ENCODE results near the gene GGN.
"Not testable (repeated sequence)": the region's sequence is repeated elsewhere in the genome, so short reads cannot be mapped to it uniquely, and the experiment has no call there.

Gene GGN

DNA sequence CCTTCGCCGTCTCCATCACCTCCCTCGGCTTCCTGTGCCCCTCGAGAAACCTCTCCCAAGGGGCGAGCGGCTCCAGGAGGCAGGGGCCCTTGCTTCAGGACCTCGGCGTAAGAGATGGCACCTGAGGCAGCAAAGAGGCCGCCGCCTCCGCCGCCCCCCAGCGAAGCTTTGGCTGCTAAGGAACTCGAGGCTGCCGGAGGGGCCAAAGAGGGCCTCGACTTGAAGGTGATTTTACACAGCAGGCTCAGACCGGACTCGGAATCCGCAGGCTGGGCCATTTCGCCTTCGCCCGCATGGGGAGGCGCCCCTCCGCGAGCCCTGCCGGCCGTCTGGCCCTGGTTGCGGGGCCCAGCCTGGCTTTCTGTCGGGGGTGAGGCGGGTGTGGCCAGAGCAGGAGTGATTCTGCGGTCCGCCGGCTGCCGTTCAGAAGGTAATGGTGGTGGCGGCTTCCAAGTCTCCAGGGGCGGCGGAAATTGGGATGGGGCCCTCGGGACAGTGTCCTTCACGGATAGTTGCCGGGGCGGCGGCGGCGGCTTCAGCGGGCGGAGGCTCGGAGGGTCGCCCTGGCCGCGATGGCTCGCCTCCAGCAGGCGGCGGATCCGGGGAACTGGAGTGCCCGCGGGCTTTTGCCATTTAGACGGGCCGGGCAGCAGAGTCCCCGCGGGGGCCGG is 1.4 kb downstream of the GGN start:
- no peak for DNase-seq

DNA sequence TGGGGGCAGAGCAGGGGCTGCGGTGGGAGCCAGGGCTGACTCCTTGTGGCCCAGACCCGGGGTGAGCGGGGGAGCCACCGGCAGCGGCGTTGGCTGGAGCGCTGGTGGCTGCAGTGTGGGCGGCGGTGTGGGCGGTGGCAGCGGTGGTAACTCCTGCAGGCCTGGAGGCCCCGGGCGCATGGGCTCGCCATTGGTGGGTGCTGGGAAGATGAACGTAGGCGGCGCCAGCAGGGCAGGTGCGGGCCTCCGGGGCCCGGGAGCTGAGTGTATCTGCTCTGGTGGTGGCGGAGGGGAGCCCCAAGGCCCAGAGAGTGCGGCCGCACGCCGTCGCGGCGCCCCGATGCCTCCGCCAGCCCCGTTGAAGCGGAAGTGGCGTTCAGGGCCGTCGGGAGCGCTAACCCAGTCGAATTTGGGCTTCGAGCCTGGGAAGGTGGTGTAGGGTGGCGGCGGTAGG is 2.0 kb downstream of the GGN start:
- no peak for DNase-seq

DNA sequence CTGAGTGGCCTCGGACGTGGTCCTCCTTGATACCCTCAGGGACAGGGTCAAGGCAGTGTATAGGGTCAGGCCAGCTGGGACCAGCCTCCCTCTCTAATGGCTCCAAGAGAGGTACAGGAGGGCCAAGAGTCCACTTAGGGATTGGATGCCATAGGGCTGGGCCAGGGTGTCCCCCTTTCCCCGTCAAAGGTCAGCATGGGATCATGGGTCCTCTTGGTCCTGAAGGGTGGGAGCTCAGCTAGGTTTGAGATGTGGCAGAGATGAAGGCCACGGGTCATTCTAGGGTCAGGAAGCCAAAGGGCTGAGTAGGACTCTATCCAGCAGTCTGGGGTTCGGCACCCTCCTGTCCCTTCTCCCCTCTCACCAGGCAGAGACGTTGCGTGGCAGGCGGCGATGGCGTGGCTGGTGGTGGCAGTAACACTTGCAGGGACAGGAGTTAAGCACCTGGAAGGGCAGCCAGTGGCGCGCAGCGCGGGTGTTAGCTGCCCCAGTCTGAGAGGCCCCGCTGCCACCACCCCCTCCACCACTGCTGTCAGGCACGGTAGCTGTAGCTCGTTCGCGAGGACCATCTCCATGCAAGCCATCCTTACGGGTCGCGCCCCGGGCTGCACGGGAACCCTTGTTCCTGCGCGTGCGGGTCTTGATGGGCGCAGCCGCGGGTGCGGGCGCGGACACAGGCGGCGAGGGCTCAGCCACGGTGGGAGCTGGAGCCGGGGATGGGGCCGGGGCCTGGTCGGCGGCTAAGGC is 2.6 kb downstream of the GGN start:
- DNase-seq, result no peak

DNA sequence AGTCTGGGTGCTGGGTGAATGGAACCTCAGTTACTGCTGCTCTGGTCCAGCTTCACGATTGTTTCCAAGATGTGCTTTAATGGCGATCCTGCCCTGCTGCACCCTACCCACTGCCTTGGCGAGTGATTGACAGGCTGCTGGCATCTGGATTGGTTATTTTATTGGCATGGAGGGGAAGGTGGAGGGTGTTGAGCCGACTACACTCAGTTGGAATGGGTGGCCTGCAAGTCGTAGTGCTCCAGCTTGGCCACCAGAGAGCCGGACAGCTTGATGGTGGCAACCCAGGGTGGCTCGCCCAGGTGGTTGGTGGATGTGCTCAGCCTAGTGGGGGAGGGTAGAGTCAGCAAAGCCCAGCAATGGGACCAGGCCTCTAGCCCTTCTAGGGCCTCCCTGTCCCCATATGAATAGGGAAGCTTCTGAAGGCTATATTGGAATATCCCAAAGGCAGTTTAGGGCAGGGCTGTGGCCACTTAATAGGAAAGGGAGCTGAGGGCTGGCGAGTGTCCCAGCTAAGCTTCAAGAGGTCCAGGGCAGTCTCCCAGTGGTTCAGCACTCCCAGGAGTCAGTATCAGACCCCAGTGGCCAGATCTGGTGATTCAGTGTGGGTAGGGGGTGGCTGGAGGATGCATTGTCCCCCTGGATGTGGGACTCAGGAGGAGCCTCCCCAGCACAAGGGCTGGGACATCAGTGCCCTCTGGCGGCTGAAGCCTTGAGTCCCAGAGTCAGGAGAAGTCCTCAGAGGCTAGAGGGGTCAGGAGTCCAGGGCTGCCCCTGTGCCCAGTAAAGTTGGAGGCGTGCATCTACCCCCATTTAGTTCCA is 3.4 kb downstream of the GGN start:
- DNase-seq, result no peak

DNA sequence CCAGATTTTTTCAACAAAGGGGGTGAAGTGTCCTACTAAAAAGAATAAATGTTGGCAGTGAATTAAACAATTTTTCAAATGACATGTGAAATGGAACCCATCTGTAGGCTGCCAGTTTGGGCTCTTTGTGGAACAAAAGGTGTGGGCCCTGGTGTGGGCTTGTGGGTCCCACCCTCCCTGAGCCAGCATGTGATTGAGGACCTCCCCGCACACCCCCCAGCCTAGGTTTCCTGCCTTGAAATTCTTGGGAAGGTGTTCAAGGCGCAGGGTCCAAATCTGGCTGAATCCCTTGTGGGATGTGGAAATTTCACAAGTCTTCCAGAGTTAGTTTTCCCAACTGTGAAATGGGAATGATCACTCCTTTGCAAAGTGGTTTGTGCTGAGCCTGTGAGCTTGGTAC is 4.1 kb downstream of the GGN start:
- no peak for DNase-seq

DNA sequence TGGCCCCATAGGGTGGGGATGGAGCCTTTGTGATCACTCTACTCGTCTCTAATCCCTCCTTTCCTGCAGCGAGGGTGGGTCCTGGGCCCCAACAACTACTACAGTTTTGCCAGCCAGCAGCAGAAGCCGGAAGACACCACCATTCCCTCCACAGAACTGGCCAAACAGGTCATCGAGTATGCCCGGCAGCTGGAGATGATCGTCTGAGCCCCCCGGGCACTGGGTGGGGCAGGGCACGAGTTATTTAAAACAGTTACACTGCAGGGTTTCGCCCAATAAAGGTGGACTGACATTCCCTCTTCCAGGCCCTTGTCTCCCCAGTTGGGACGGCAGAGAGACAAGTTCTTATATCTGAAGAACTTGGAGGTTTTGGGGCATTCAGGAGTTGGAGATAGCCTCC is 4.7 kb downstream of the GGN start:
- DNase-seq, result no peak

DNA sequence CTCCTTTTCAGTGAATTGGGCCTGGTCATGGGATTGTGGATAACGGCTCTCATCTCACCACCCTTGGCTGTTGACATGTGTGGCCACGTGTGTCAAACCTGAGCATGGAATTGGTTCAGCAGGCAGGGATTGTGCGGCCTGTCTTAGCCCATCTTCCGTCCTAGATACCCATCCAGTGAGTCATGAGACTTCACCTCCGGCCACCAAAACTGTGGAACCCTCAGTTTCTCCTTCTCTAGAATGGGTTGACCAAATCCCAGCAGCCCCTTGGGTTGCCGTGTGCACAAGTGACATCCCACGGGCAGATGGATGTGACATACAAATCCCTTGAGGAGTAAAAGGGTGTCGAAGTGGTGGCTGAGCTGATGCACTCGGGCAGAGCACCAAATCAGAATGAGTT is 6.7 kb downstream of the GGN start:
- no peak for DNase-seq

DNA sequence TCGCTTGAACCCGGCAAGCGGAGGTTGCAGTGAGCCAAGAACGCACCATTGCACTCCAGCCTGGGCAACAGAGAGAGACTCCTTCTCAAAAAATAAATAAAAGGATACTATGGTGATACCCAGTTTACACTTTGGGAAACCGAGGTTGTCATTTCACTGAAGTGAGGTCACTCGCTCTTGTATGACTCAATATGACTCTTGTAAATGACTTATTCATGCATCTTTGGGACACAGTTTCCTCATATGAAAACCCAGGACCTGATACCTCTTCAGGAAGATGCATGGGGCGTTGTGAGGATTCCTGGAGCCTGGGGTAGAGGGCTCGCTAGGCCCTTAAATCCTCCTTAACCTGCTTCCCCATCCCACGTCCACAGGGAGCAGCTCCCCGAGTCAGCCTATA is 9.0 kb downstream of the GGN start:
- DNase-seq, result no peak

DNA sequence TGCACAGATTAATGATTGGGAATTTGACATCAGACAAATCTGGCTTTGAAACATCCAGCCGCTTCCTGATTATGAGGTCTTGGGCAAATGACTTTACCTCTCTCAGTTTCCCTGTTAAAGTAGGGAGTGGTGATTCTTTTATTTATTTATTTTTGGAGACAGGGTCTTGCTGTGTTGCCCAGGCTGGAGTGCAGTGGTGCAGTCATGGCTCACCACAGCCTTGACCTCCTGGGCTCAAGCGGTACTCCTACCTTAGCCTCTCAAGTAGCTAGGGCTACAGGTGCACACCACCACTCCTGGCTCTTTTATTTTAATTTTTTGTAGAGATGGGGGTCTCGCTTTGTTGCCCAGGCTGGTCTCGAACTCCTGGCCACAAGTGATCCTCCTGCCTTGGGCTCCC is 10.8 kb downstream of the GGN start:
- DNase-seq, result no peak

DNA sequence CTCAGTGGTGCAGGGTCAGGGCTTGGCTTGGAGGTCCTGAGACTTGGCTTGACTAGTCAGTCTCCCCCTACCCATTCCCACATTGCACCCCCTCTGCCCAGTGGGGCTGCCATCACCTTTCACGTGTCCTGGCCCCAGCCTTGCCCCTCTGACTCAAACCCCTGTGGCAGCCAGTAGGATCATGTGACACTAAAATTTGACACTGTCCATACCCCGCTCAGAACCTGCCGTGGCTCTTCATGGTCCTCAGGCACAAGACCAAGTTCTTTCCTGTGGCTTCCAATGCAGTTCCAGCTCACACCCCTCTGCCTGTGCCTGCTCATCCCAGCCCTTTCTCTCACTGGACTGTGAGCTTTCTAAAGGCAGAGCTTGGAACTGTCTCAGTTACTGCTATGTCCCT is 11.3 kb downstream of the GGN start:
- DNase-seq, result no peak

DNA sequence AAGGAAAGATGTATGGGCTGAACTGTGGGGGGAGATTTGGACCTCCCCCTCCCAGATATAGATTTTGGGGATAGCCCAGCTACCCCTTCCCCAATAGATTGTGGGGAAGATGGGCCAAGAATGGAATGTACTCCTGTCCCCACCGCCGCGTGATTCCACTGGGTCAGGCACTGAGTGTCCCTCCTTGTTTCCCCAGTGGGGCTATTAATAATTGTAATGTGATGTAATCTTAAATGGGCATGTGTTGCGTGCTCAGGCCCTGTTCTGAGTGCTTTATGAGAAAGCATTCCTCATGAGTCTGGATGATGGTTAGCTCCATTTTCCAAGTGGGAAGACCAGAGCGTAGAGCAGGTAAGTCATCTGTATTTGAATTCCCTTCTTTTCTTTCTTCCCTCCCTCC is 12.1 kb downstream of the GGN start:
- DNase-seq, result no peak

DNA sequence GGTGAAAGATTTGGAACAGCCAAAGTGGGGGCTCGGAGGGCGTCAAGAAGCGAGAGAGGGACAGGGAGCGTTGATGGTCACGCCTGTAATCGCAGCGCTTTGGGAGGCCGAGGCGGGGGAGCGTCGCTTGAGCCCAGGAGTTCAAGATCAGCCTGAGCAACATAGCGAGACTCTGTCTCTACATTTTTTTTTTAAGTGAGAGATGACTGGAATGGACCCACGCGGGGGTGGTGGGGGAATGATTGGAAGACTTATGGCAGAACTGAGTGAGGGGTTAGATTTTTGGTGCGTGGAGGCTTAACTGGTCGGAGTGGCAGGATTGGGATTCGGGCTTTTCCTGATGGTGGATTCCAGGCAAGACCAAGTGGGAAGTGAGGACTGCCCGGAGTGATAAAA is 12.7 kb downstream of the GGN start:
- DNase-seq, result no peak

DNA sequence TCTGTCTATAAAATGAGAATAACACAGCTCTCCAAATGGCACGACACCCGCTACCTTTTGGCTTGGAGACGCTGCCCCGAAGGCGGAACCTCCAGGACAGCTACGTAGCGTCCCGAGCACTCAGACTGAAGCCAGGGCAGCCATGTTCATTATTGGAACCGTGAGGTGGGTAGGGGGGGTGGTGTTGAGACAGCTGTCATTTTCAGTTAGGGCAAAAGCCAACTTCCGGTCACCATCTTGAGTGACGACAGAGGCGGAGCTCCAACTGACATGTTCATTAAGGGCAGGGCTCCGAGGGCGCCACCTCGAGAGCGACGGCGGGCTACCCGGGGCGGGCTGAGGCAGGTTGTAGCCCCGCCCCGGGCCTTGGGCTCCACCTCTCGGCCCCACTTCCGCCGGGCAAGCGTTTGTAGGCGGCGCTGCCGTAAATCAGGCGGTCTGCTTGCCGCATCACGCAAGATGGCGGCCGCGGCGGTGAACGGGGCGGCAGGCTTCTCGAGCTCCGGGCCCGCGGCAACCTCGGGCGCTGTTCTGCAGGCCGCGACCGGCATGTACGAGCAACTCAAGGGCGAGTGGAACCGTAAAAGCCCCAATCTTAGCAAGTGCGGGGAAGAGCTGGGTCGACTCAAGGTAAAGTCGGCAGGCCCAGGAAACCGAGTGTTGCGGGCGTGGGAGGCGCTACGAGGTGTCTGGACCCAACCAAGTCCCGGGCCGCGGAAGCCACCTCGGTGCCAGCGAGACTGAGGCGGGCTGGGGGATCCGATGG is 13.3 kb downstream of the GGN start, which contains the start of gene PSMD8:
Gene PSMD8 (plus strand): TSS at position 240 of the 766 bp plus-strand sequence. CDS start 31 bp downstream, at position 271.
- peak; percentile 94 for DNase-seq

DNA sequence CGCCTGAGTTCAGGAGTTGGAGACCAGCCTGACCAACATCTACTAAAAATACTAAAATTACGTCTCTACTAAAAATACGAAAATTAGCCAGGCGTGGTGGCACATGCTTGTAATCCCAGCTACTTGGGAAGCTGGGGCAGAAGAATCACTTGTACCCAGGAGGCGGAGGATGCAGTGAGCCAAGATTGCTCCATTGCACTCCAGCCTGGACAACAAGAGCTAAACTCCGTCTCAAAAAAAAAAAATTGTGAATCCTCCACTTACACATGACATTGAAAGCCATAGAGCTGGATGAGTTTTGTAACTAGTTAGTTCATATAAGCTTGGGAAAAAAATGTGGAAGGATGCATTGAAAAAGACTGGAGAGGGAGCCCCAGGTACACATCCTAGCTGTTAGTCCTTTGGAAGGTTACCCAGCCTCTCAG is 13.9 kb downstream of the GGN start:
- no peak for DNase-seq

DNA sequence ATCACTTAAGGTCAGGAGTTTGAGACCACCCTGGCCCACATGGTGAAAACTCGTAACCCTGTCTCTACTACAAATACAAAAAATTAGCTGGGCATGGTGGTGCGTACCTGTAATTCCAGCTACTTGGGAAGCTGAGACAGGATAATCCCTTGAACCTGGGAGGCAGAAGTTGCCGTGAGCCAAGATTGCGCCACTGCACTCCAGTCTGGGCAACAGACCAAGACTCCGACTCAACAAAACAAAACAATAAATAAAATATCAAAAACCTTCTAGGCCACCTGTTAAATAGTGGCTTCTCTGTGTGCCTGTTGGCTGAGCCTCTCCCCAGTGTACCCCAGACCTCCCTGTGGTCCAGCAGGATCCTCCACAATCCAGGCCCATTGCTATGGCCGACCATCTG is 16.8 kb downstream of the GGN start:
- DNase-seq, result no peak

DNA sequence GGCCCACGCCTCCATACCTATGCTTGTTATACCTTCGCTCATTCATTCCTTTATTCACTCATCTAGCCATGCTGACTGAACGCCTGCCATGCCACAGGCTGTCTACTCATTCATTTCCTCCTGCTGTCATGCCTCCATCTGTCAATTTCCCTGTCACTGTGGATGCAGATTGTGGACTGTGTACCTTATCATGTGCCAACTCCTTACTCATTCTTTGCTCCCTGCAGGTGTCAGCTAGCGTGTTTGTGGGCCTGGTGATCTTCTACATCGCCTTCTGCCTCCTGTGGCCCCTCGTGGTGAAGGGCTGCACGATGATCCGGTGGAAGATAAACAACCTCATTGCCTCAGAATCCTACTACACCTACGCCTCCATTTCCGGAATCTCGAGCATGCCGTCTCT is 17.5 kb downstream of the GGN start:
- DNase-seq, result no peak

DNA sequence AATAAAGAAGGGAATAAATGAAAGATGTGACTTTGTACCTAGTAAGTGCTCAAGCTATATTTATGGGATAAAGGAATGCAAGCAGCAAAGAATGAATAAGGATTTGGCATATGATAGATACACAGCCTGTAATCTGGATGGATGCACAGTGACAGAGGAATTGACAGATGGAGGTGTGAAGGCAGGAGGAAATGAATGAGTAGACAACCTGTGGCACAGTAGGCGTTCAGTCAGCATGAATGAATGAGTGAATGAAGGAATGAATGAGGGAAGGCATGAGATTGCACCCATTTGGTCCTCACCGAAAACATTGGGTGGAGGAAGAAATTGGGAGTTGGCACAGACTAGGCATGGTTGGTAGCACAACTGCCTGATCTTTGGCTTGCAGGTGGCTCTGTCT is 18.2 kb downstream of the GGN start:
- no peak for DNase-seq

DNA sequence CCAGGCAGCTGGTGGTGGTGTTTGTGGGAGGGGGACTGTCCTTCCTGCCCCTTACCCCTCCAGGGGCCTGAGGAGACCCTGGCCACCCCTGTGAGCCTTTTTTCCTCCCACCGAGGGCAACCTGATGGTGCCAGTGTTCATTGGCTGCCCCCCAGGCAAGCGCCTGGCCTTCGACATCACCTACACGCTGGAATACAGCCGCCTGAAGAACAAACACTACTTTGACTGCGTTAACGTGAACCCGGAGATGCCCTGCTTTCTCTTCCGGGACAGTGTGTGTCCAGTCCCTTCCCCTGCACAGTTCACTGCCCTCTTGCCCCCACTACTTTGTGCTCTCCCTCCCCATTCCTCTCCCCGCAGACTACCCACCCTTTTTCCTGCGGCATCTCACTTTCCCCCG is 20.8 kb downstream of the GGN start:
- DNase-seq, result no peak

DNA sequence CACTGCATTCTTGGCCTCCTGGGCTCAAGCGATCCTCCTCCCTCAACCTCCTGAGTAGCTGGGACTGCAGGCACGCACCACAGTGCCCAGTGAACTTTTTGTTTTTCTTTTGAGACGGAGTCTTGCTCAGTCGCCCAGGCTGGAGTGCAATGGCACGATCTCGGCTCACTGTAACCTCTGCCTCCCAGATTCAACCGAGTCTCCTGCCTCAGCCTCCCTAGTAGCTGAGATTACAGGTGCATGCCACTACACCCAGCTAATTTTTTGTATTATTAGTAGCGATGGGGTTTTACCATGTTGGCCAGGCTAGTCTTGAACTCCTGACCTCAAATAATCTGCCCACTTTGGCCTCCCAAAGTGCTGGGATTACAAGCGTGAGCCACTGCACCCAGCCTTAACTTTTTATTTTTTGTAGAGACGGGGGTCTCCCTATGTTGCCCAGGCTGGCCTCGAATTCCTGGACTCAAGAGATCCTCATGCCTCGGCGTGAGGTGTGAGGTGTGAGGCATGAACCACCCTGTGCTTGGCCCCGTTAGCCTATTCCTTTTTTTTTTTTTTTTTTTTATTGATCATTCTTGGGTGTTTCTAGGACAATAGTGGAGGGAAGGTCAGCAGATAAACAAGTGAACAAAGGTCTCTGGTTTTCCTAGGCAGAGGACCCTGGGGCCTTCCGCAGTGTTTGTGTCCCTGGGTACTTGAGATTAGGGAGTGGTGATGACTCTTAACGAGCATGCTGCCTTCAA is 24.7 kb downstream of the GGN start:
- not testable (repeated sequence) for DNase-seq

DNA sequence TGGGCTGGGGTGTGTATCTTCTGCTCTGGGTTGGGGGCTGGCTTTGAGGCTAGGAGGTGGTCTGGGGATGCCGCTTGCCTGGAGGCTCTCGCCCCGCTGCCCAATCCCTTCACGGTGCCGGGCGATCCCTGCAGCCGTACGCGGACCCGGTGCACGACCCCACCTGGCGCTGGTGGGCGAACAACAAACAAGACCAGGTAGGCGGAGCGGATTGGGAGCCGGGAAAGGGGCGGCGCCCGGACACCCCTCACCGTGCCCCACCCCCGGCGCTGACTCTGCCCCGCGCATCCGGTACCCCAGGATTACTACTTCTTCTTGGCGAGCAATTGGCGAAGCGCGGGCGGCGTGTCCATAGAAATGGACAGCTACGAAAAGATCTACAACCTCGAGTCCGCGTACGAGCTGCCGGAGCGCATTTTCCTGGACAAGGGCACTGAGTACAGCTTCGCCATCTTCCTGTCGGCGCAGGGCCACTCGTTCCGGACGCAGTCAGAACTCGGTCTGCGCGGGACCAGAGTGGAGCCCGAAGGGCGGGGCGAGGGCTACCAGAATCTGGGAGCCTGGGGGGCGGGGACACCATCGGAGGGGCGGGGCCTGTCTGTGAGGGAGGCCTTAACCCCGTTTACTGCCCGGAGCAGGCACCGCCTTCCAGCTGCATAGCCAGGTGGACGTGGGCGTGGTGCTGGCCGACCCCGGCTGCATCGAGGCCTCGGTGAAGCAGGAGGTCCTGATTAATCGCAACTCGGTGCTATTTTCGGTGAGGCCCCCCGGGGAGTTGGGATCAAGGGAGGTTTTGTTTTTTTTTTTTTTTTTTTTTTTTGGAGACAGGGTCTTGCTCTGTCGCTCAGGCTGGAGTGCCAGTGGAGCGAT is 25.5 kb downstream of the GGN start:
- DNase-seq, result peak; percentile 35

DNA sequence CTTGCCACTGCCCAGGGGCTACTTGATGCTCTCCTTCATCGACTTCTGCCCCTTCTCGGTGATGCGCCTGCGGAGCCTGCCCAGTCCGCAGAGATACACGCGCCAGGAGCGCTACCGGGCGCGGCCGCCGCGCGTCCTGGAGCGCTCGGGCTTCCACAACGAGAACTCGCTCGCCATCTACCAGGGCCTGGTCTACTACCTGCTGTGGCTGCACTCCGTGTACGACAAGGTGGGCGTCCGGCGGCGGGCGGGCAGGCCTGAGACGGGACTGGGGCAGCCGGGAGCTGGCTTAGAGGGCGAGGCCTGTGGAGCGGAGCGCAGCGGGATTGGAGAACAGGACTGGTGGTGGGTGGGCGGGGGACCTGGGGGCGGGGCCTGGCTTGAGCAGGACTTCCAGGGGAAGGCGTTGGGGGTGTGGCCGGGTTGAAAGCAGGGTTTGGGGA is 26.2 kb downstream of the GGN start:
- DNase-seq, result peak; percentile 35

All from KG1 (cell line).